Endothelial cell of umbilical vein (primary cell): ENCODE results near the gene RAB32.
"Not testable (repeated sequence)": the region's sequence is repeated elsewhere in the genome, so short reads cannot be mapped to it uniquely, and the experiment has no call there.

Experiments used
- CTCF ChIP-seq, 2 donors: IDR thresholded peaks; 1 replicate in 1 of 2; 2 replicates in 1 of 2; pipeline ENCODE4 v1.5.1; 2011; ENCODE audit warnings: low read length in 2 of 2, mild to moderate bottlenecking in 2 of 2, moderate library complexity in 2 of 2, control low read depth in 1 of 2, inconsistent platforms in 1 of 2, low read depth in 1 of 2; ENCODE audit not compliant: insufficient read depth in 1 of 2; ENCODE audit errors: extremely low read depth in 1 of 2
- POLR2AphosphoS5 ChIP-seq: IDR thresholded peaks from 2 replicates; pipeline ENCODE4 v1.6.1; 2012; ENCODE audit warnings: low read depth, mild to moderate bottlenecking, control low read depth, low read length, moderate library complexity; ENCODE audit not compliant: insufficient read depth
- TF ChIP-seq, protein P1 (sequence below): IDR thresholded peaks from 2 replicates; pipeline ENCODE4 v1.6.1; 2011; ENCODE audit not compliant: insufficient read depth, insufficient read length

DNA sequence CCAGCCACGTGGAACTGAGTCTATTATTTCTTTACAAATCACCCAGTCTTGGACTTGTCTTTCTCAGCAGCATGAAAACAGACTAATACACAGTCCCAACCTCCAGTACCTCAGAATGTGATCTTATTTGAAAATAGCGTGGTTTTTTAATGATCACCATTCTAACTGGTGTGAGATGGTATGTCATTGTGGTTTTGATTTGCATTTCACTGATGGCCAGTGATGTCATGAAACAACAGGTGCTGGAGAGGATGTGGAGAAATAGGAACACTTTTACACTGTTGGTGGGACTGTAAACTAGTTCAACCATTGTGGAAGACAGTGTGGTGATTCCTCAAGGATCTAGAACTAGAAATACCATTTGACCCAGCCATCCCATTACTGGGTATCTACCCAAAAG lies 23.0 kb downstream of the RAB32 start:
- TF ChIP-seq, protein P1, sequence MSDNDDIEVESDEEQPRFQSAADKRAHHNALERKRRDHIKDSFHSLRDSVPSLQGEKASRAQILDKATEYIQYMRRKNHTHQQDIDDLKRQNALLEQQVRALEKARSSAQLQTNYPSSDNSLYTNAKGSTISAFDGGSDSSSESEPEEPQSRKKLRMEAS, result not testable (repeated sequence)
- not testable (repeated sequence) for TF ChIP-seq CTCF (IDR thresholded peaks at IDR 0.05; ENCODE audit: extremely low read depth in 1 of 2, insufficient read depth in 1 of 2, low read depth in 1 of 2, low read length in 2 of 2); POLR2AphosphoS5
